ENCODE results near the gene LRIT2. TPM values are rescaled to one million over a fixed set of nuclear protein-coding genes. Genes with fewer than 3 reads are reported as not detected.

LRIT2 gene
- total RNA-seq, 1 experiment from 2014 or later: not detected

- no peak for TF ChIP-seq PRDM15 (CRISPR knock-in tag; IDR thresholded peaks at IDR 0.05)
- TF ChIP-seq FOXJ3 (CRISPR knock-in tag; IDR thresholded peaks at IDR 0.05; ENCODE audit: borderline replicate concordance): no peak
- TF ChIP-seq ESRRA (CRISPR knock-in tag; IDR thresholded peaks at IDR 0.05; ENCODE audit: borderline replicate concordance): no peak
- TF ChIP-seq MAX (CRISPR knock-in tag; IDR thresholded peaks at IDR 0.05): no peak
Measured at GRCh38 chr10:84236807-84237198, 11.5 kb upstream of the LRIT2 start (continued).

GRCh38 chr10:84235096-84235495 lies 9.8 kb upstream of the LRIT2 start:
- H3K4me1 Mint-ChIP-seq: 0 out of 2 replicates have a peak, but pooled peaks cover 4% of the 10 kb centered on the region
- peaks cover 22% of the 10 kb centered on the region for H3K27me3 Mint-ChIP-seq (ENCODE audit: low read depth)
- no peak overlapping the region for H3K4me3 Mint-ChIP-seq
- ChIA-PET CTCF (interaction anchor here (1.2 kb wide), 1 partner anchor 21 kb away, joined by 4 read pairs; no protein-coding TSS in a partner anchor), POLR2A (no interaction called here)
- TF ChIP-seq TEAD1 (CRISPR knock-in tag; IDR thresholded peaks at IDR 0.05) (no peak), GTF2I (CRISPR knock-in tag; conservative IDR thresholded peaks at IDR 0.05) (no peak), ZNF532 (CRISPR knock-in tag; IDR thresholded peaks at IDR 0.05; ENCODE audit: borderline replicate concordance) (no peak), ZNF263 (CRISPR knock-in tag; IDR thresholded peaks at IDR 0.05; ENCODE audit: low read depth) (no peak), ATF2 (CRISPR knock-in tag; IDR thresholded peaks at IDR 0.05; ENCODE audit: borderline replicate concordance, low read depth) (no peak), ATF3 (CRISPR knock-in tag; conservative IDR thresholded peaks at IDR 0.05) (no peak), ZNF219 (CRISPR knock-in tag; IDR thresholded peaks at IDR 0.05; ENCODE audit: borderline replicate concordance) (no peak), SMAD3 (CRISPR knock-in tag; IDR thresholded peaks at IDR 0.05; ENCODE audit: borderline replicate concordance) (no peak), ESRRA (CRISPR knock-in tag; IDR thresholded peaks at IDR 0.05; ENCODE audit: borderline replicate concordance) (no peak), ATF6 (CRISPR knock-in tag; IDR thresholded peaks at IDR 0.05) (no peak), ZMAT4 (CRISPR knock-in tag; IDR thresholded peaks at IDR 0.05) (no peak), MXD4 (CRISPR knock-in tag; IDR thresholded peaks at IDR 0.05; ENCODE audit: borderline replicate concordance) (no peak), ERG (CRISPR knock-in tag; IDR thresholded peaks at IDR 0.05) (no peak)
- H3K9me3 Mint-ChIP-seq: no peaks in the 10 kb centered on the region
- no peak for ATAC-seq
- no peaks in the 10 kb centered on the region for H3K36me3 Mint-ChIP-seq
- DNase-seq (ENCODE audit: low spot score): no peak
- no peak overlapping the region for H3K27ac Mint-ChIP-seq
